ENCODE results near the gene STARD3. TPM values are rescaled to one million over a fixed set of nuclear protein-coding genes. Genes with fewer than 3 reads are reported as not detected.

Gene STARD3
- total RNA-seq, 6 experiments from 2014 or later: 44.0 to 52.3 (median 46.3) TPM

GRCh38 chr17:39701012-39701783 is 64.3 kb downstream of the STARD3 start:
- Mint-ChIP-seq H3K9me3 (no peaks in the 10 kb centered on the region), H3K27ac (peak overlapping the region; percentile 54), H3K27me3 (ENCODE audit: insufficient read depth) (peaks cover 3% of the 10 kb centered on the region), H3K4me1 (ENCODE audit: low read depth) (peaks cover 43% of the 10 kb centered on the region), H3K4me3 (peak overlapping the region; percentile 94), H3K36me3 (ENCODE audit: low read depth) (no peaks in the 10 kb centered on the region)
- DNase-seq: no peak
- TF ChIP-seq CTCF (IDR thresholded peaks at IDR 0.05): no peak

DNA sequence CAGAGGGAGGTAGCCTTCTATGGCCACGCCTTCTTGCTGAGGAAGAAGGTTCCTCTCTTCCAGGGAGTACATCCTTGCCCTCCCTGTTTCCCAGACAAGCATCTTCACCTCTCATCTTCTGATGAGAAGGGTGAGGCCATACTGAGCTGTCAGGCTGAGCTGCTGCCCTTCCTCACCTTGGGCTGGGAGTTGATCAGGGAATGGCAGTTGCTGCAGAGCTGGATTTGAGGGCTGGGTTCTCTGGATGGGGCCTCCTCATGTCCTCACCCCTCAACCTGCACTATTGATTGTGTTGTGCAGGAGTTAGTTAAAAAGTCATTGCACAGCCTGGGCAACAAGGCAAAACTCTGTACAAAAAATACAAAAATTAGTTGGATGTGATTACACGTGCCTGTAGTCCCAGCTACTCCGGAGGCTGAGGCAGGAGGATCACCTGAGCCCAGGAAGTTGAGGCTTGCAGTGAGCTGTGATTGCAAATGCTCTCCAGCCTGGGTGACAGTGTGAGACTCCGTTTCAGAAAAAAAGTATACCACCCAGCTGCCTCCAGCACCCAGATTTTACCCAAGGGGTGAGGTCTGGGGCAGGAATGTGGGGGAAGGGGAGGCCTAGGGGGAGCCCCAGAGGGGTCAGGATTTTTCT is 65.0 kb downstream of the STARD3 start:
- Mint-ChIP-seq H3K27me3 (ENCODE audit: insufficient read depth) (peaks cover 2% of the 10 kb centered on the region), H3K9me3 (no peaks in the 10 kb centered on the region), H3K4me1 (ENCODE audit: low read depth) (peaks cover 43% of the 10 kb centered on the region), H3K4me3 (peak overlapping the region; percentile 94), H3K27ac (no peak overlapping the region), H3K36me3 (ENCODE audit: low read depth) (no peaks in the 10 kb centered on the region)
- no peak for DNase-seq
- no peak for TF ChIP-seq CTCF (IDR thresholded peaks at IDR 0.05)

DNA sequence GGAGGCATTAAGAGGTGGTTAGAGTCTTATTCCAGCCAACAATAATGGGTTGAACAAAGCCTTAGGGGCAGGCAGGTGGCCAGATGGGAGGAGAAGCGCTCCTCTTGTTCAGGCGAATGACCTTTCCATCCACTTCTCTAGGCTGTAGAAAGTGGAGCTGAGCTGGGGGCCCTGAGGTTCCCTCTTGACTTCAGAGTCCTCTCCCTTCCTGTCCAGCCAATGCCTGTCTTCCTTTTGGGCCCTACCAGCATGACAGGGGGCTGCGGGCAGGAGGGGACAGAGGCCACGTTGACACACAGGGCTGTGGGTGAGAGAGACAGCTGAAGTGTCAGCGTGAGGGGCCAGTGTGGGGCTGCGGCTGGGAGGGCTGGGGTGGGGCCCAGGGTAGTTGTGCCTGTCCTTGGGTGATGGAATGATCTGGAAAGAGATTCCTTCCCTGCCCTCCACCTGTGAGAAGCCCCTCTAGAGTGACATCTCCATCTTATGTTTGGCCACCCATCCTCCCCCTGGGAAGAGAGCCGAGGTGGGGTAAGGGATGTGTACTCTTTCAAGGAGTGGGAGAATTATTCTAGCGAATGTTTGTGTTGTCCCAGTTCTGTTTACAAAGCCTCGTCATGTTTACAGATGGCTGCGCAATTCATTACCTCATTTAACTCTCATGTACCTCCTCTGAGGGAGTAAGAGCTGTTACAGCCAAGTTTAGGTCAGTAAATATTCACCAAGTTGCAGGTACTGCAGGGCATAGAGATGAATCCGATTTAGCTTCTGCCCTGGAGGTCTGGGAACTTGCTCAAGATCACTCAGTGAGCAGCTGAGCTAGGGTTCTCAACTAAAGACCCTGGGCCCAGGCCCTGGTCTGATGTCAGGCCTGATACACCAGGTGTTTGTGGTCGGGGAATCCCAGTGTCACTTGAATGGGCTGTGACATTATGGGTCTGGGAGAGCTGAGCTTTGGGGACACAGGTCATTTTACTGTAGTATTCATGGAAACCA is 66.3 kb downstream of the STARD3 start:
- H3K27ac Mint-ChIP-seq: no peak overlapping the region
- H3K27me3 Mint-ChIP-seq (ENCODE audit: insufficient read depth): peaks cover 2% of the 10 kb centered on the region
- no peak for DNase-seq
- peaks cover 43% of the 10 kb centered on the region for H3K4me1 Mint-ChIP-seq (ENCODE audit: low read depth)
- H3K9me3 Mint-ChIP-seq: no peaks in the 10 kb centered on the region
- H3K4me3 Mint-ChIP-seq: no peak overlapping the region
- TF ChIP-seq CTCF (IDR thresholded peaks at IDR 0.05): no peak
- H3K36me3 Mint-ChIP-seq (ENCODE audit: low read depth): no peaks in the 10 kb centered on the region

- Mint-ChIP-seq H3K27ac (no peak overlapping the region), H3K27me3 (ENCODE audit: insufficient read depth) (peaks cover 2% of the 10 kb centered on the region)
Observed at GRCh38 chr17:39703913-39704312, 67.0 kb downstream of the STARD3 start.

More at GRCh38 chr17:39703913-39704312, 67.0 kb downstream of the STARD3 start:
- Mint-ChIP-seq H3K4me1 (ENCODE audit: low read depth) (peaks cover 40% of the 10 kb centered on the region), H3K36me3 (ENCODE audit: low read depth) (no peaks in the 10 kb centered on the region), H3K9me3 (no peaks in the 10 kb centered on the region), H3K4me3 (no peak overlapping the region)
- TF ChIP-seq CTCF (IDR thresholded peaks at IDR 0.05): no peak
- no peak for DNase-seq

Measured in HFFc6 (cell line).